GM10248 (cell line): ENCODE measurements around the gene SPRED2.

ENCODE experiments used
- CTCF ChIA-PET: fragments of 300-600 bp; sonication (Branson Sonifier 250); formaldehyde crosslinking; extraction: SDS; loops from one replicate; lab custom pipeline; 2021; ENCODE audit warnings: antibody characterized with exemption; lab: Yijun Ruan, JAX
- POLR2A ChIA-PET: fragments of 350-650 bp; sonication (Branson Sonifier 250); formaldehyde crosslinking; extraction: SDS; loops from one replicate; lab custom pipeline; 2020; ENCODE audit warnings: antibody characterized with exemption; lab: Yijun Ruan, JAX
- DNase-seq: peaks from one replicate; pipeline ENCODE4 v3.0.0; 2012; ENCODE audit errors: extremely low spot score
- CTCF ChIP-seq: IDR thresholded peaks from 2 replicates; pipeline ENCODE4 v1.5.1; 2012; ENCODE audit warnings: mild to moderate bottlenecking, low read depth; ENCODE audit errors: extremely low read depth, missing control alignments, control extremely low read depth

SPRED2 gene

GRCh38 chr2:65349863-65350262, 82.5 kb downstream of the SPRED2 start:
- no peak for DNase-seq
- CTCF ChIA-PET, result interaction anchor here (0.8 to 6.0 kb wide), 10 partner anchors 9 to 76 kb away, joined by 3 to 38 read pairs (median 3); no protein-coding TSS in a partner anchor
- POLR2A ChIA-PET, result no interaction called here
- TF ChIP-seq CTCF, result no peak

- ChIA-PET CTCF (interaction anchor here (1.4 kb wide), 1 partner anchor 17 kb away, joined by 3 read pairs; no protein-coding TSS in a partner anchor), POLR2A (no interaction called here)
- DNase-seq, result no peak
- TF ChIP-seq CTCF, result no peak
Observed at GRCh38 chr2:65347913-65348312, 84.5 kb downstream of the SPRED2 start.

- DNase-seq, result no peak
- ChIA-PET CTCF (no interaction called here), POLR2A (no interaction called here)
- TF ChIP-seq CTCF, result no peak
Observed at GRCh38 chr2:65345631-65346030, 86.8 kb downstream of the SPRED2 start.

GRCh38 chr2:65344689-65345088, 87.7 kb downstream of the SPRED2 start:
- ChIA-PET CTCF (interaction anchor here (0.9 kb wide), 1 partner anchor 12 kb away, joined by 3 read pairs; no protein-coding TSS in a partner anchor), POLR2A (no interaction called here)
- TF ChIP-seq CTCF, result no peak
- no peak for DNase-seq

- no peak for TF ChIP-seq CTCF
- POLR2A ChIA-PET, result no interaction called here
- DNase-seq, result no peak
- CTCF ChIA-PET, result interaction anchor here (0.9 to 2.0 kb wide), 2 partner anchors 11 to 24 kb away, joined by 3 to 6 read pairs; no protein-coding TSS in a partner anchor
Observed at GRCh38 chr2:65344182-65344581, 88.2 kb downstream of the SPRED2 start.

GRCh38 chr2:65343386-65343785, 89.0 kb downstream of the SPRED2 start:
- CTCF ChIA-PET, result interaction anchor here (1.8 to 2.0 kb wide), 2 partner anchors 10 to 23 kb away, joined by 5 to 6 read pairs; no protein-coding TSS in a partner anchor
- no peak for TF ChIP-seq CTCF
- DNase-seq, result no peak
- POLR2A ChIA-PET, result no interaction called here
